Subcutaneous abdominal adipose tissue (tissue), 5 donors: ENCODE data around the gene CDHR3.

Experiments
- H3K27ac ChIP-seq: one replicate; pipeline ENCODE4 v1.7.0; 2013; ENCODE audit warnings: low read depth, mild to moderate bottlenecking, inconsistent platforms, low read length, moderate library complexity
- H3K27me3 ChIP-seq, 5 donors: one replicate each; pipeline ENCODE4 v1.7.0; 2013; ENCODE audit warnings: low read length in 5 of 5, inconsistent platforms in 1 of 5; ENCODE audit not compliant: control insufficient read depth in 5 of 5, insufficient read depth in 4 of 5
- H3K36me3 ChIP-seq, 5 donors: one replicate each; pipeline ENCODE4 v1.7.0; 2013; ENCODE audit warnings: low read length in 5 of 5; ENCODE audit not compliant: control insufficient read depth in 5 of 5, insufficient read depth in 5 of 5
- H3K4me1 ChIP-seq, 5 donors: one replicate each; pipeline ENCODE4 v1.7.0; 2013; ENCODE audit warnings: low read length in 5 of 5, mild to moderate bottlenecking in 3 of 5, moderate library complexity in 1 of 5; ENCODE audit not compliant: control insufficient read depth in 5 of 5, insufficient read depth in 5 of 5
- H3K4me3 ChIP-seq, 5 donors: one replicate each; pipeline ENCODE4 v1.7.0; 2013; ENCODE audit warnings: low read length in 5 of 5, low read depth in 1 of 5
- H3K9ac ChIP-seq, 5 donors: one replicate each; pipeline ENCODE4 v1.7.0; 2013; ENCODE audit warnings: low read length in 5 of 5, mild to moderate bottlenecking in 4 of 5, moderate library complexity in 3 of 5
- H3K9me3 ChIP-seq, 5 donors: one replicate each; pipeline ENCODE4 v1.7.0; 2013; ENCODE audit warnings: low read length in 5 of 5; ENCODE audit not compliant: control insufficient read depth in 5 of 5
- donor health status: healthy.
- donor health status: healthy.
- donor health status: healthy.
- donor health status: healthy.
- donor health status: healthy.

The CDHR3 gene

GRCh38 chr7:105963038-105963667, at the start of gene CDHR3:
Gene CDHR3, plus strand, starts transcription at chr7:105963264. Its CDS starts 55 bp downstream, at chr7:105963319.
- H3K9ac ChIP-seq: no peak within 1 kb of the TSS
- no peaks in the 10 kb centered on the region for H3K9me3 ChIP-seq
- no peaks in the 10 kb centered on the region for H3K4me1 ChIP-seq
- H3K27me3 ChIP-seq: peaks cover 0 to 7% (median 0%) of the 10 kb centered on the region in 5 donors
- no peaks in the 10 kb centered on the region for H3K36me3 ChIP-seq
- no peak within 1 kb of the TSS for H3K4me3 ChIP-seq
- H3K27ac ChIP-seq: no peak within 1 kb of the TSS

GRCh38 chr7:105913947-105914346, 49.1 kb upstream of the CDHR3 start:
- Histone ChIP-seq H3K27ac (no peak overlapping the region), H3K9me3 (no peaks in the 10 kb centered on the region), H3K36me3 (peaks cover 0 to 26% (median 21%) of the 10 kb centered on the region in 5 donors), H3K4me3 (no peak overlapping the region), H3K9ac (no peak overlapping the region), H3K4me1 (no peaks in the 10 kb centered on the region), H3K27me3 (no peaks in the 10 kb centered on the region)

- no peaks in the 10 kb centered on the region for H3K27me3 ChIP-seq
- no peak overlapping the region for H3K9ac ChIP-seq
- peaks cover 0 to 26% (median 14%) of the 10 kb centered on the region in 5 donors for H3K36me3 ChIP-seq
- H3K4me3 ChIP-seq: no peak overlapping the region
- H3K27ac ChIP-seq: no peak overlapping the region
- no peaks in the 10 kb centered on the region for H3K4me1 ChIP-seq
- no peaks in the 10 kb centered on the region for H3K9me3 ChIP-seq
These were observed 46.5 kb upstream of the CDHR3 start for GRCh38 chr7:105916603-105917002.

GRCh38 chr7:105917659-105918058, 45.4 kb upstream of the CDHR3 start:
- Histone ChIP-seq H3K4me3 (no peak overlapping the region), H3K27me3 (no peaks in the 10 kb centered on the region), H3K27ac (no peak overlapping the region), H3K9ac (no peak overlapping the region), H3K9me3 (no peaks in the 10 kb centered on the region), H3K36me3 (peaks cover 0 to 21% (median 11%) of the 10 kb centered on the region in 5 donors), H3K4me1 (no peaks in the 10 kb centered on the region)

GRCh38 chr7:105920766-105921165, 42.3 kb upstream of the CDHR3 start:
- peaks cover 0 to 14% (median 5%) of the 10 kb centered on the region in 5 donors for H3K36me3 ChIP-seq
- no peak overlapping the region for H3K4me3 ChIP-seq
- H3K27me3 ChIP-seq: no peaks in the 10 kb centered on the region
- H3K27ac ChIP-seq: no peak overlapping the region
- no peak overlapping the region for H3K9ac ChIP-seq
- H3K4me1 ChIP-seq: peaks cover 0 to 3% (median 0%) of the 10 kb centered on the region in 5 donors
- H3K9me3 ChIP-seq: peaks cover 0 to 10% (median 0%) of the 10 kb centered on the region in 5 donors

GRCh38 chr7:105924945-105925344, 38.1 kb upstream of the CDHR3 start:
- Histone ChIP-seq H3K9ac (no peak overlapping the region), H3K4me3 (no peak overlapping the region), H3K27me3 (no peaks in the 10 kb centered on the region), H3K36me3 (peaks cover 0 to 9% (median 3%) of the 10 kb centered on the region in 5 donors), H3K27ac (no peak overlapping the region), H3K4me1 (peaks cover 0 to 7% (median 0%) of the 10 kb centered on the region in 5 donors), H3K9me3 (peaks cover 0 to 10% (median 0%) of the 10 kb centered on the region in 5 donors)

GRCh38 chr7:105926131-105926530, 36.9 kb upstream of the CDHR3 start:
- Histone ChIP-seq H3K36me3 (peaks cover 0 to 9% (median 3%) of the 10 kb centered on the region in 5 donors), H3K9ac (no peak overlapping the region), H3K4me1 (peaks cover 0 to 7% (median 0%) of the 10 kb centered on the region in 5 donors), H3K27ac (no peak overlapping the region), H3K27me3 (no peaks in the 10 kb centered on the region), H3K9me3 (peaks cover 0 to 10% (median 0%) of the 10 kb centered on the region in 5 donors), H3K4me3 (no peak overlapping the region)

GRCh38 chr7:105931179-105931578, 31.9 kb upstream of the CDHR3 start:
- Histone ChIP-seq H3K9ac (no peak overlapping the region), H3K9me3 (no peaks in the 10 kb centered on the region), H3K4me3 (no peak overlapping the region), H3K36me3 (peaks cover 0 to 3% (median 0%) of the 10 kb centered on the region in 5 donors), H3K27me3 (no peaks in the 10 kb centered on the region), H3K4me1 (peaks cover 0 to 25% (median 20%) of the 10 kb centered on the region in 5 donors), H3K27ac (no peak overlapping the region)

- Histone ChIP-seq H3K4me1 (peaks cover 0 to 23% (median 20%) of the 10 kb centered on the region in 5 donors), H3K9ac (peak overlapping the region in 2 of 5 donors; percentile 38 to 41), H3K27me3 (no peaks in the 10 kb centered on the region), H3K27ac (peak overlapping the region; percentile 88), H3K36me3 (peaks cover 0 to 3% (median 0%) of the 10 kb centered on the region in 5 donors), H3K4me3 (no peak overlapping the region), H3K9me3 (no peaks in the 10 kb centered on the region)
These were observed 30.1 kb upstream of the CDHR3 start for GRCh38 chr7:105932835-105933477.

- peaks cover 0 to 23% (median 20%) of the 10 kb centered on the region in 5 donors for H3K4me1 ChIP-seq
- H3K36me3 ChIP-seq: no peaks in the 10 kb centered on the region
- no peaks in the 10 kb centered on the region for H3K9me3 ChIP-seq
- no peak overlapping the region for H3K4me3 ChIP-seq
- H3K27ac ChIP-seq: no peak overlapping the region
- H3K9ac ChIP-seq: no peak overlapping the region
- H3K27me3 ChIP-seq: no peaks in the 10 kb centered on the region
These were observed 28.4 kb upstream of the CDHR3 start for GRCh38 chr7:105934572-105935185.
